Transverse colon (tissue), 4 donors: ENCODE data around the gene TMED8.

Experiments used
- POLR2A ChIP-seq: fragments of 450-650 bp; IDR thresholded peaks from one replicate; pipeline ENCODE4 v1.6.1; 2016; ENCODE audit warnings: antibody characterized with exemption, mild to moderate bottlenecking, moderate library complexity
- POLR2AphosphoS5 ChIP-seq, 3 donors: sonication (generic); formaldehyde crosslinking; IDR thresholded peaks; one replicate each; pipeline ENCODE4 v1.6.1; 2016; ENCODE audit warnings: antibody characterized with exemption in 3 of 3
- TF ChIP-seq, protein P1 (sequence below), 5 experiments: fragments of 200-600 bp in 3 of 5; fragments of 450-650 bp in 2 of 5; sonication (generic) in 3 of 5; IDR thresholded peaks; 1 replicate in 2 of 5; 2 replicates in 3 of 5; pipeline ENCODE4 v1.5.1; 2016 to 2017; ENCODE audit warnings: antibody characterized with exemption in 5 of 5, inconsistent platforms in 3 of 5, mild to moderate bottlenecking in 2 of 5, moderate library complexity in 1 of 5

DNA sequence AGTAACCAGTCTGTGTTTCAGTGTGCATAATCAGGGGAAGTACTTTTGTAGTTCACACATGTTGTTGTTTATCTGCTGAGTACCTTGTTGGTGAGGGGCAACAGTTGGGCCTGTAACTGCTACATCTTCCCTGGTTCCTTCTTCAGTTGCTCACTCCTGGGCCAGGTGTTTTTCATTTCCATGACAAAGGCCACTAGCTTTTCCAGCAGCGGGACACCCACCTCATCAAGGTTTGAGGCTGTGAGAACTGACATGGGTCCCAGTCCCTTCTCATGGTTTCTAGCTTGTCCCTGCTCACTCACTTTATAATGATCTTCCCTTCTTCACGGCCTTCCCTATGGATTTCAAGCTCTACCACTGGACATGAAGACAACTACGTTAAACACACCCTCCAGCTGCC, 48.0 kb upstream of the TMED8 start:
- TF ChIP-seq, protein P1, sequence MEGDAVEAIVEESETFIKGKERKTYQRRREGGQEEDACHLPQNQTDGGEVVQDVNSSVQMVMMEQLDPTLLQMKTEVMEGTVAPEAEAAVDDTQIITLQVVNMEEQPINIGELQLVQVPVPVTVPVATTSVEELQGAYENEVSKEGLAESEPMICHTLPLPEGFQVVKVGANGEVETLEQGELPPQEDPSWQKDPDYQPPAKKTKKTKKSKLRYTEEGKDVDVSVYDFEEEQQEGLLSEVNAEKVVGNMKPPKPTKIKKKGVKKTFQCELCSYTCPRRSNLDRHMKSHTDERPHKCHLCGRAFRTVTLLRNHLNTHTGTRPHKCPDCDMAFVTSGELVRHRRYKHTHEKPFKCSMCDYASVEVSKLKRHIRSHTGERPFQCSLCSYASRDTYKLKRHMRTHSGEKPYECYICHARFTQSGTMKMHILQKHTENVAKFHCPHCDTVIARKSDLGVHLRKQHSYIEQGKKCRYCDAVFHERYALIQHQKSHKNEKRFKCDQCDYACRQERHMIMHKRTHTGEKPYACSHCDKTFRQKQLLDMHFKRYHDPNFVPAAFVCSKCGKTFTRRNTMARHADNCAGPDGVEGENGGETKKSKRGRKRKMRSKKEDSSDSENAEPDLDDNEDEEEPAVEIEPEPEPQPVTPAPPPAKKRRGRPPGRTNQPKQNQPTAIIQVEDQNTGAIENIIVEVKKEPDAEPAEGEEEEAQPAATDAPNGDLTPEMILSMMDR (IDR thresholded peaks at IDR 0.05): no peak
- TF ChIP-seq POLR2AphosphoS5 (IDR thresholded peaks at IDR 0.05): no peak
- TF ChIP-seq POLR2A: no peak
